CD4-positive, alpha-beta T cell treated with Interleukin-4 for 1 hour (primary cell): ENCODE data around the gene WNK2.
A peak's percentile ranks its signal among the peaks of the same experiment; 100 is the strongest.

Experiments used
- DNase-seq, 2 donors: peaks; one replicate each; pipeline ENCODE4 v3.0.0-alpha.2; 2020 to 2022

WNK2 gene

GRCh38 chr9:93297659-93298497, 113.9 kb downstream of the WNK2 start:
- DNase-seq = no peak

- DNase-seq = no peak
These were observed 114.8 kb downstream of the WNK2 start for GRCh38 chr9:93298498-93299417.

- no peak for DNase-seq
These were observed 115.7 kb downstream of the WNK2 start for GRCh38 chr9:93299418-93300174.

GRCh38 chr9:93300175-93300572, 116.2 kb downstream of the WNK2 start:
- DNase-seq = no peak

- no peak for DNase-seq
These were observed 116.7 kb downstream of the WNK2 start for GRCh38 chr9:93300585-93301081.

- DNase-seq = no peak
These were observed 117.4 kb downstream of the WNK2 start for GRCh38 chr9:93301291-93301811.

- no peak for DNase-seq
These were observed 118.1 kb downstream of the WNK2 start for GRCh38 chr9:93301911-93302541.

- peak; percentile 68 to 75 for DNase-seq
These were observed 118.8 kb downstream of the WNK2 start for GRCh38 chr9:93302586-93303257.

- DNase-seq = no peak
These were observed 119.4 kb downstream of the WNK2 start for GRCh38 chr9:93303258-93303771.

- DNase-seq = no peak
These were observed 120.1 kb downstream of the WNK2 start for GRCh38 chr9:93303806-93304573.

GRCh38 chr9:93304574-93305496, 120.9 kb downstream of the WNK2 start:
- no peak for DNase-seq

- no peak for DNase-seq
These were observed 121.6 kb downstream of the WNK2 start for GRCh38 chr9:93305497-93306020.

GRCh38 chr9:93306081-93306480, 122.1 kb downstream of the WNK2 start:
- no peak for DNase-seq

- DNase-seq = no peak
These were observed 122.7 kb downstream of the WNK2 start for GRCh38 chr9:93306579-93307091.

GRCh38 chr9:93307468-93308157, 123.7 kb downstream of the WNK2 start:
- DNase-seq = peak in 1 of 2 donors; percentile 9

GRCh38 chr9:93308158-93308602, 124.2 kb downstream of the WNK2 start:
- DNase-seq = peak in 1 of 2 donors; percentile 4

GRCh38 chr9:93308676-93309075, 124.7 kb downstream of the WNK2 start:
- no peak for DNase-seq

GRCh38 chr9:93309889-93310425, 126.0 kb downstream of the WNK2 start:
- DNase-seq = no peak
